ENCODE data around the gene PRPF6. TPM values are rescaled to one million over a fixed set of nuclear protein-coding genes. Genes with fewer than 3 reads are reported as not detected.

The PRPF6 gene

GRCh38 chr20:64081624-64081964 lies 100.7 kb downstream of the PRPF6 start:
- no peak overlapping the region for H3K23ac ChIP-seq (ENCODE audit: low read length)
- no CpG with 5 or more reads among the region's 6 CpGs for WGBS (ENCODE audit: extremely low coverage, insufficient coverage, low lambda C conversion rate)
- H3K36me3 ChIP-seq (ENCODE audit: control insufficient read depth, insufficient read depth, low read length): no peaks in the 10 kb centered on the region

GRCh38 chr20:64082126-64082731 lies 101.3 kb downstream of the PRPF6 start:
- no peaks in the 10 kb centered on the region for H3K4me1 ChIP-seq (ENCODE audit: control insufficient read depth, low read depth, low read length)
- no peak overlapping the region for H2BK5ac ChIP-seq (ENCODE audit: low read length)
- no peak overlapping the region for H2AK5ac ChIP-seq (ENCODE audit: low read length)
- no peak overlapping the region for H2BK15ac ChIP-seq (replicated peaks; ENCODE audit: low read depth)
- no CpG with 5 or more reads among the region's 13 CpGs for WGBS (ENCODE audit: extremely low coverage, insufficient coverage, low lambda C conversion rate)
- H4K8ac ChIP-seq (ENCODE audit: low read depth, low read length): no peak overlapping the region
- no peaks in the 10 kb centered on the region for H3K36me3 ChIP-seq (ENCODE audit: control insufficient read depth, insufficient read depth, low read length)
- peaks cover 19% of the 10 kb centered on the region for H3K27me3 ChIP-seq (ENCODE audit: insufficient read depth, low read length, poor library complexity)
- H3K27ac ChIP-seq (ENCODE audit: low read depth, low read length): no peak overlapping the region
- no peak overlapping the region for H3K4ac ChIP-seq (ENCODE audit: low read depth, low read length)
- H3K79me2 ChIP-seq (ENCODE audit: control insufficient read depth, insufficient read depth, low read length): no peaks in the 10 kb centered on the region
- H4K5ac ChIP-seq (ENCODE audit: low read length): no peak overlapping the region
- no peak overlapping the region for H2BK120ac ChIP-seq (ENCODE audit: low read depth, low read length)
- no peak overlapping the region for H3K4me3 ChIP-seq (ENCODE audit: low read length)
- no peak overlapping the region for H3K56ac ChIP-seq (ENCODE audit: low read length)
- H3K23ac ChIP-seq (ENCODE audit: low read length): no peak overlapping the region
- H3K18ac ChIP-seq (ENCODE audit: low read length): no peak overlapping the region
- no peak for DNase-seq
- no peaks in the 10 kb centered on the region for H3K79me1 ChIP-seq (ENCODE audit: low read length)
- no peak overlapping the region for H3K9ac ChIP-seq (ENCODE audit: low read length)
- H3K4me2 ChIP-seq (ENCODE audit: low read length): no peak overlapping the region

More at GRCh38 chr20:64081624-64081964, 100.7 kb downstream of the PRPF6 start:
- DNase-seq: no peak
- Histone ChIP-seq H3K4me1 (ENCODE audit: control insufficient read depth, low read depth, low read length) (no peaks in the 10 kb centered on the region), H3K4me3 (ENCODE audit: low read length) (no peak overlapping the region), H2BK15ac (replicated peaks; ENCODE audit: low read depth) (no peak overlapping the region), H3K4me2 (ENCODE audit: low read length) (no peak overlapping the region), H4K8ac (ENCODE audit: low read depth, low read length) (no peak overlapping the region), H3K9ac (ENCODE audit: low read length) (no peak overlapping the region), H3K56ac (ENCODE audit: low read length) (no peak overlapping the region), H2BK120ac (ENCODE audit: low read depth, low read length) (no peak overlapping the region), H2AK5ac (ENCODE audit: low read length) (no peak overlapping the region), H2BK5ac (ENCODE audit: low read length) (no peak overlapping the region), H3K27ac (ENCODE audit: low read depth, low read length) (no peak overlapping the region), H3K18ac (ENCODE audit: low read length) (no peak overlapping the region), H4K5ac (ENCODE audit: low read length) (no peak overlapping the region), H3K27me3 (ENCODE audit: insufficient read depth, low read length, poor library complexity) (peaks cover 19% of the 10 kb centered on the region), H3K79me2 (ENCODE audit: control insufficient read depth, insufficient read depth, low read length) (no peaks in the 10 kb centered on the region), H3K79me1 (ENCODE audit: low read length) (no peaks in the 10 kb centered on the region), H3K4ac (ENCODE audit: low read depth, low read length) (no peak overlapping the region)

Small RNAs within 50 kb of the gene (small RNA-seq; reads per million reads assigned to genes)
- gene AL355803.1 (ENCODE audit: insufficient read depth) (not detected), gene MIR647 (ENCODE audit: insufficient read depth) (not detected), gene MIR6813 (ENCODE audit: insufficient read depth) (not detected)

Data from mesendoderm (in vitro differentiated cells).